Fibroblast of skin of left biceps (primary cell): ENCODE data around the gene RAP1GAP2.
A peak's percentile ranks its signal among the peaks of the same experiment; 100 is the strongest.
"Not testable (repeated sequence)": the region's sequence is repeated elsewhere in the genome, so short reads cannot be mapped to it uniquely, and the experiment has no call there.

ENCODE experiments used
- DNase-seq, 2 experiments: peaks; one replicate each; pipeline ENCODE4 v3.0.0-alpha.2; 2013; ENCODE audit warnings: low read depth in 2 of 2

RAP1GAP2 gene

DNA sequence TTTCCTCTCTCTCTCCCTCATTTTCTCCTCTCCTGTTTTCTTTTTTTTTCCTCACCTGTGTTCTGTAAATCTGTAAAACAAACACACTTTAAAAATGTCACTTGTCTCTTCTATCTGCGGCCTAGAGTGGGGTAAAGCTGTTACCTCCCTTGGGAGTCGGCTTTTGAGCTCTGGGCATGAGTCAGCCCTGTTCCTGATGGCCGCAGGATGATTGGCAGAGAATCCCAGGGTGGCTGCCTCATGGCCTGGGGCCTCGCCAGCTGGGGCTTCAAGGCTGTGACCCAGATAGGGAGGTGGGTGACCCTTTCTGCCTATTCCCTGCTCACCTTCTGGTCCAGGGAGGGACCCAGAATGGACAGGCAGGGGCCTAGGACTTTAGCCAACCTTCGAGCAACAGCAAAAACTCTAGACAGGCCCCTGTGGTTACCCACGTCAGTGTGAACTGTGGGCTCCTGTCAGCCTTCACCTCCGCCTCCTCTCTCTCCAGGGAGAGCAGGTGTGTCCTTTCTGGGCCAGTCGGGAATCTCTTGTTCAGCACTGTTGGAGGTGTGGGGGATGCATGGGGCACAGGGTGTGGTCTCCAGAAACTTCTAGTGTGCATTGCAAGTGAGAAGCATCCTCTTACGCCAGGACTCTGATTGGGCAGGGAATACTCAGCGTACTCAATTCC lies 87.4 kb downstream of the RAP1GAP2 start:
- no peak for DNase-seq

DNA sequence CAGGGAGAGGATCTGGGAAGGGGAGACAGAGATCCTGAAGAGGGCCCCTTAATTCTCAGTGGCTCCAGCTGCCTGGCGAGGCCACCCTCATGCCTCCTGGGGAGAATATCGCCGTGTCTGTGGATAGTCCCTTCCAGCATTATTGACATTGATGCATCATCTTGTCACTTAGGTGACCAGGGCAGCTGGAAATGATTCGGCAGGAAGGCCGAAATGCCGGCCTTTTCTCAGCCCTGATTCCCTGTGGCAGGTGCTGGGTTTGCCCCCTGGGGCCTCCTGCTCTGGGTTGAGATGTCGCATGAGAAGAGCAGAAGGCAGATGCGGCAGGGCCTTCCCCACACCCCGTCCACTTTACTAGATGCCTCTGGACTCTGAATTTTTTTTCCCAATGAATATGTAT lies 89.5 kb downstream of the RAP1GAP2 start:
- no peak for DNase-seq

DNA sequence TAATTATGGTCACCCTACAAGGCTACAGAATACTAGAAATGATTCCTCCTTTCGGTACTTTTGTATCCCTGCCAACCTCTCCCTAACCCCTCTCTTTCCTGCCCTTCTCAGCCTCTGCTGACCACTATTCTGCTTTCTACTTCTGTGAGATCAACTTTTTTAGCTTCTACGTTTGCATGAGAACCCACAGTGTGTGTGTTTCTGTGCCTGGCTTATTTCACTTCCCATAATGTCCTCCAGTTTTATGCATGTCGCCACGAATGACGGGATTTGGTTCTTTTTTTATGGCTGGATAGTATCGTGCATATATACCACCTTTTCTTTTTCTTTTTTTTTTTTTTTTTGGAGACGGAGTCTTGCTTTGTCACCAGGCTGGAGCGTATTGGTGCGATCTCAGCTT lies 92.1 kb downstream of the RAP1GAP2 start:
- no peak for DNase-seq

DNA sequence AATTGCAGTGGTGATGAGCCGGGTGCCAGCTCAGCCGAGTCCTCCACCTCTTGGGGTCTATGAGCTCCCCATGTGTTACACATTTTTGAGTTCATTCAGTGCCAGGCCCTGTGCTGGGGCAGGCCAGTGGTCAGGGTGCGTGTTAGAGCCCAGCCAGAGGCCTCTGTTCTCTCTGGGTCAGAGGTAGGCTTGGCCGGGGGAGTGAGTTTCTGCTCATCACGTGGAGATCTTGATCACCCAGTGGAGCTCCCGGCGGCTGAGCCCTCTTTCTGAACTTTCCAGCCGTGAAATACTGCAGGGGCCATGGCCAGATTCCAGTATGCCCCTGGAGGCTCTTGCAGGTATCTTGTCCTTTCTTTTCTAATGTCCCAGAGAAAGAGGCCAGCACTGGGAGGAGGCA lies 93.0 kb downstream of the RAP1GAP2 start:
- DNase-seq, result no peak

DNA sequence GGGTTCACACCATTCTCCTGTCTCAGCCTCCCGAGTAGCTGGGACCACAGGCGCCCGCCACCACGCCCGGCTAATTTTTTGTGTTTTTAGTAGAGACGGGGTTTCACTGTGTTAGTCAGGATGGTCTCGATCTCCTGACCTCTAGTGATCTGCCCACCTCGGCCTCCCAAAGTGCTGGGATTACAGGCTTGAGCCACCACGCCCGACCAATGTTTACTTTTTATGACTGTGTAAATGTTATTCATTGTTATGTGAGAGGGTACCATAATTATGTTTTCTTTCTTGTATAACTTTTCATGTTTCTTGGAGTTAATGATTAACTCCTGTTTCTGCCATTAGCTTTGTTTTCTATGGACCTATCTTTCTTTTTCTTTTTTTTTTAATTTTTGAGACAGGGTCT lies 94.5 kb downstream of the RAP1GAP2 start:
- DNase-seq, result not testable (repeated sequence)

DNA sequence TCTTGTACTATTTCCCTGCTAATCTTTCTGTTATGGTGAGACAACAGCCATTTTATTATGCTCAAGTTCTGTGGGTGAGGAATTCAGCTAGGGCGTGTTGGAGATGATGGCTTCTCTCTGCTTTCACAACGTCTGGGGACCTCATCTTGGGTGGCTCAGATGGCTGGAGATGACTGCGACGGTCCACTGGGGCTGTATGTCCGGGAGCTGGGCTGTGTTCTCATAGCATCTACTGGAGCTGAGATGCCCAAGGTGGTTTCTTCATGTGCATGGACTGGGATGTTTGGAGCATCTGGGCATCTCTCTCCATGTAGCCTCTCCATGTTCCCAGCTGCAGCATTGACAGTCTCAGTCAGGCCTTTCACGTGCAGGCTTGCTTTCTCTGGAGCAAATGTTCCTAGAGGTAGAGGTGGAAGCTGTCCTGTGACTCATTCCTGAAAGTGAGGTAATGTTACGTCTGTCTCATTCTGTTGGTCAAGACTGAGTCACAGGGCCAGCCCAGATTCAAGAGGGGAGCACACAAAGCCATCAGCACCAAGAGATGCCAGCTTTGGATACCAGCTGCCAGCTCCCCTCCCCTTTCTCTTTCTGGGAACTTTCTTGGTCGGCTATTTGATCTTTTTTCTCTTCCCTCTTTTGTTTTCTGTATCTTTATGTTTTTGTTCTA lies 96.2 kb downstream of the RAP1GAP2 start:
- peak; percentile 4 to 5 for DNase-seq

DNA sequence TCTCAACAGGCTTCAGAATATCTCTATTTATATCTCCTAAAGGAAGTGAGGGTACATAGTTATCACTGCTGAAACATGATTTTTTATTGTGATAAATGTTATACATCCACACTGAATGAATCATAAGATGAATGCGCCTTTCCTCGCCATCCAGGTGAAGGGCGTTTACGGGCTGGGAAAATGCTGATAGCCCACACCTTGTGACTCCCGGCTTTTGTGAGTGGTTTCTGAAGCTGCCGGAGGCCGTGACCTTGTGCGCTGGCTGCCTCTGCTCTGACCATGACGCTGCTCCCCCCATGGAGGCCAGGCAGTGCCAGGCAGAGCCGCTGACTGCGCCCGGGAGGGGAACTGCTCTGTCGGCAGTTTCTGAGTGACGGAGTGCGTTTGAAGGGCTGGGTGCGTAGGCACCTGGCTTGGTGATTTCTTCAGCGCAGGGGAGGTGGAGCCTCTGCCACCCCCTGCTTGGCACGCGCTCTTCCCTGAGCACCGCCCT lies 97.2 kb downstream of the RAP1GAP2 start:
- no peak for DNase-seq

DNA sequence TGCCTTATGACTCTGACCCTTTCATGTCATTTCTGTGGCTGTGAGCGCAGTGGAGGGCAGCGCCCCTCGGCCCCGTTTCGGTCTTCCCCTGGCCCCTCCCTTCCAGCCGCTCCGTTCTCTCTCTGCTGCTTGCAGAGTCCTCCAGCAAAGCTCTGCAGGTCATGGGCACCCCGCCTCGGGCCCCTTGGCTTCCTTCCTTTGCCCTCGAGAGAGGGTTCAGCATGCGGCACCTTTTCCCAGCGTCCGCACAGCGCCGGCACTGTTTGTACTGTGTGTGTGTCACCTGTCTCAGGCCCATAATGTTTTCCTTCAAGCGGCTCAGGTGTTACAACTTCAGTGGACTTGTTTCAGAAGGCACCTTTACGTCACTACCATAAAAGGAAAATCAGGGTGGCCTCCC lies 98.5 kb downstream of the RAP1GAP2 start:
- DNase-seq, result no peak

DNA sequence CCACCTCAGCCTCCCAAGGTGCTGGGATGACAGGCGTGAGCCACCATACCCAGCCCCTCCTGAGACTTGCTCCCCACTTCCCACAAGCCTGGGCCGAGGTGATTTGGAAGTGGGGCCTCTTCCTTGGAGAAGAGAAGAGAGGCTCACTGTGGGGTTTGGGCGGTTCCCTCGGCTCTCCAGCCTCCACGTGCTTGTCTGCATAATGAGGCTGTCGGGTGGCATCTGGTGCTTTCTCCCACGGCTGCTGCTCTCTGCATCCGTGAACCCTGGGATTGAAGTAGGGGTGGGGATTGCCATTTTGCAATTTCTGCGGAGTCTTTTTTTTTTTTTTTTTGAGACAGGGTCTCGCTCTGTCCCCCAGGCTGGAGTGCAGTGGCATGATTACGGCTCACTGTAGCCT lies 101.4 kb downstream of the RAP1GAP2 start:
- no peak for DNase-seq

DNA sequence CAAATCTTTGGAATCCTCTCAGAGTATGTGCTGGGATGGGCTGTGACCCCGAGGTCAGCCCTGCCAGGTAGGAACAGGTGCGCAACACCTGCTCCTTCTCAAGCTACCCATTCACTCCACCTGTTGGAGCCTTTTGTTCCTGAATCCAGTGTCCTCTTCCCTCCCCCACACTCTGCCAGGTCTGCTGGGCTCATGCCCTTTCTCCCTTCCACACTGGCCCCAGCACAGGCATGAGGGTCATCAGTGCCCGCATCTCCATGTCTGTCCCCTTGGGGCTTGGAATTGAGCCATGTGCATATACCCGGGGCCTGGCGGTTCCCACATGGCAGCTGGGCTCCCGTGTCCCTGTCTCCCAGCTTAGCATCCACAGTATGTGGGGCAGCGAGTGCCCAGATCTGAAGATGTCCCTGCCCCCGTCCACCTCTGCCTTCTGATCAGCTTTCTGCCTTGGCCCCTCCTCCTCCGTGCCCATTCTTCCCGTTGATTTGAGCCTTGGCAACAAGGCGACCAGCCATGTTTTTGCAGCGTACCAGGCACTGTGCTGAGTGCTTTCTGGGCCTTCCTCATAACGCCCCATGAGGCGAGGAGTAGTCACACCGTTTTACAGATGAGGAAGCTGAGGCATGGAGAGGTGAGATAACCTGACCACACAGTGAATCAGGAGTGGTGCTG lies 102.2 kb downstream of the RAP1GAP2 start:
- DNase-seq, result no peak

DNA sequence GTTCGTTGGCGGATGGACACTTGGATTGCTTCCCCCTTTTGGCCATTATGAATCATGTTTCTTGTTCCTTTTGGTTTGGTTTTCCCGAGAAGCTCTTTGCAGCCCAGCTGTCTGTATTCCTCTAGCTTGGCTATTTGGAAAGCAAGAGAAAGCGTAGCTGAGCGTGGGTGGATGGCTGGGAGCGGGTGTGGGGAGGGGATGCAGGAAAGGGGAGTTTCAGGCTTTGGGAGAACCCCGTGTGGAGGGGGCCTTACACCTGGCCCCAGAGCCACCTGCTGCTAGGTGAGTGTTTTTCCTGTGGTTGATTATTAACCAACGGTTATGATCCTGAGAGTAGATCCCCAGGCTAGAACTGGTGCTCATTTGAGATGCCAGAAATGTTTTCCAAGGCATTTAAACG lies 103.7 kb downstream of the RAP1GAP2 start:
- no peak for DNase-seq

DNA sequence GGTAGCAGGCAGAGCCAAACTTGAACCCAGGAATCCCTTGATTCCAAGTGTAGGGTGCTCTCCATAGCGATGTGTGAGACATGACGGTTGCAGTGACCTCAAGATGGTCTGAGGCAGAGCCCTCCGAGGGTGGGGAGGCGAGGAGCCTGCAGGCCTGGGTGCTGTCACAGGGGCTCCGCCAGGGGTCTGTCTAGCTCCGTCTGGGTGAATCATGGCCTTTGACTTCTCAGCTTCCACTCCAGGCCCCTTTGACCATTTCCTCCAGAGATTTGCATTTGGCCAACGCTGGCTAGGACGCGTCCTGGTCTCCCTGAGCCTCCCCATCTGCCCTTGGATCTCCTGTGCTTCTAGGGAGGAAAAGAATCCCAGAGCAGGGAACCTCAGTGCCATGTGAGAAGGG lies 104.6 kb downstream of the RAP1GAP2 start:
- DNase-seq, result no peak

DNA sequence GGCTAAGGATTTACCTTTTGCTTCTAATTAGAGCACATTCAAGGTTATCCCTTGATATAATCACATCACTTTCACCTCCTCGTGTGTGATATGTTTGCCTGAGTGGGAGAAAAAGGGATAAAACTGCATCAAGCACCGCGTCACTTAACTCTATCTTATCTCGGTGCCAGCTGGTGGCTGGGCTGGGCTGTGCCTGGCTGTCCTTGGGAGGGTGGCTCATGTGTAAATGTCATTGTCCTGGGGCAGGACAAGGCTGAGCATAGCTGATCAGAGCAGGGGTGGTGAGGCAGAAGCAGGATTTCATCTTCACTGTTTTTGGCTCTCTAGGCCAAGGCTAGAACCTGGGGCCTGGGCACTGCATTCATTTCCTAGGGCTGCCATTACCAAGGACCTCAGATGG lies 105.3 kb downstream of the RAP1GAP2 start:
- DNase-seq, result no peak

DNA sequence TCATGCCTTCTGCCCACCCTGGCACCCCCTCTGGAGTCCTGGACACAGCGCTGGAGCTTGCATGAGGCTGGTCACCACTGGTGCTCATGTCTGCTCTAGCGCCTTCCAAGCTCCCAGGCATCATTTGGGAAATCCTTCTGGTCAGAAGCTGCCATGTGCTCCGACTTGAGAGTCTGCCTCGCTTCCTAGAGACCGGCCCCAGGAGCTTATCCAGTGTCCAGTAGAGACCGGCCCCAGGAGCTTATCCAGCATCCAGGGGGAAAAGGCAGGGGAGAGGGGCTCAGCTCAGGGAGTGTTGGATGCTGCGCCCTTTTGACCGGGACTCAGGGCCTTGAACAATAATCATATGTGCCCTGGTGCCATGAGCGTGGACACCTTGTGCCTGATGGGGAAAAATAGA lies 106.3 kb downstream of the RAP1GAP2 start:
- no peak for DNase-seq

DNA sequence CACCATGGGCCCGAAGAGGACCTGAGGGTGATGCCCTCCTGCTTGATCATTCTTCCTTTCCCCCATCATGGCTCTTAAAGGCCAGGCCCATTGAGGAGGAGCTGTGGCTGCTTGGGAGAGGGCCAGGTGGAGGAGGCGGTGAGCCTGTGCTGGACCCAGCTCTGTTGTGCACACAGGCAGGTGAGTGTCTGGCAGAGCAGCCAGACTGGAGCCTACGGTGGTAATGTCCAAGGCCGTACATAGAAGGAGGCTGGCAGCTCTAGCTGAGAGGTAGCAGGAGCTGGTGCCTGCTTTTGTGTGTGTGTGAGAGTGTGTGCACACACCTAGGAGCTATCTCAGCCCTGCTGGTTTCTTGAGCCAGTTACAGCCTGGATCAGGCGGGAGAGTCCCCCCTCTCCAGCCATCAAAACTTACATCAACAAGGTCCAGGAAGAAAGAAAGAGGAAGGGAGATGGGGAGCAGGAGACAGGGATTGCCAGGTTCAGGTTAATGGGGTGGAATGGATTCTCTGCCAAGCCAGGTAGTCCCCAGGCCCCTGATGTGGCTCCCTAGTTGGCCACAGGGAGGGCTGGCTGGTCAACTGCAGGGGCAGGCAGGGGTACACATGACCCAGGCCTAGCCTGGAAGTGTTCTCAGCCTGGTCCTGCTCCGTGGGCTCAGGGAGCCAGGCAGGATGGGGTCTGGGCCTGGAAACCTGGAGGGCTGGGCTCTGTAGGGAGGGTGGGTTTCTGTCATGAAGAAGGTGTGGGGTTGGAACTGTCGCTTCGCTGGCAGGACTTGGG lies 107.1 kb downstream of the RAP1GAP2 start:
- no peak for DNase-seq

DNA sequence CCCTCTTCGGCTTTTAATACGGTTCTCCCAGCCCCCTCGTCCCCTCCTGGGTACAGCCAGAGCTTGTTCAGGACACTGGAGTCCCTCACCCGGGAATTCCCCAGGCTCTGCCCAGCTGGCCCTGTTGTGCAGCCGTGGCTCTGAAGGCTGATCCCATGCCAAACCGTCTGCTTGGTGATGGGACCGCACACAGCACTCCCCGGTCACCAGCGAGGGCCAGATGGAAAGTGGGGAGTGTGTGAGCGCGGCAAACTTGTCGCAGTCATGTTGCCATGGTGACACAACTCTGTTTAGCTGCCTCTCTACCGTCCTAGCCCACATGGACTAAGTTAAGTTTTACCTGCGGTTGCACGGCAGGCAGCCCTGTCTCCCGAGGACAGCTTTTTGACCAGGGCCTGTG lies 107.9 kb downstream of the RAP1GAP2 start:
- no peak for DNase-seq

DNA sequence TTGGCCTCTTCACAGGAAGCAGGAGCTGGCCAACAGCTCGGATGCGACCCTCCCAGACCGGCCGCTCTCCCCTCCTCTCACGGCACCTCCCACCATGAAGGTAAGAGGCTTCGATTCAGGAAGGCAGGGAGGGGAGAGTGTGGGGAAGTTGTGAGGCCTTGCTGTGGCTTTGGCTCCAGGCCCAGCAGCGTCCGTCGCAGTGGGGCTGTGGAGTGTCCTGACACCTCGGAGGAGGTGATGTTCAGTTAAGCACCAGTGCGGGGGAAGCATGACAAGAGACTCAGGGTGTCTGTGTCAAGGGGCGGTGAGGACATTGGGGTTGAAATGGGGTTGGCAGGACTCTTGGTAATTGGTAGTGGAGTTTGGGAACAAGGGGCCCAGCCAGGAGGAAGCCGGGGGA lies 109.0 kb downstream of the RAP1GAP2 start:
- DNase-seq, result no peak

DNA sequence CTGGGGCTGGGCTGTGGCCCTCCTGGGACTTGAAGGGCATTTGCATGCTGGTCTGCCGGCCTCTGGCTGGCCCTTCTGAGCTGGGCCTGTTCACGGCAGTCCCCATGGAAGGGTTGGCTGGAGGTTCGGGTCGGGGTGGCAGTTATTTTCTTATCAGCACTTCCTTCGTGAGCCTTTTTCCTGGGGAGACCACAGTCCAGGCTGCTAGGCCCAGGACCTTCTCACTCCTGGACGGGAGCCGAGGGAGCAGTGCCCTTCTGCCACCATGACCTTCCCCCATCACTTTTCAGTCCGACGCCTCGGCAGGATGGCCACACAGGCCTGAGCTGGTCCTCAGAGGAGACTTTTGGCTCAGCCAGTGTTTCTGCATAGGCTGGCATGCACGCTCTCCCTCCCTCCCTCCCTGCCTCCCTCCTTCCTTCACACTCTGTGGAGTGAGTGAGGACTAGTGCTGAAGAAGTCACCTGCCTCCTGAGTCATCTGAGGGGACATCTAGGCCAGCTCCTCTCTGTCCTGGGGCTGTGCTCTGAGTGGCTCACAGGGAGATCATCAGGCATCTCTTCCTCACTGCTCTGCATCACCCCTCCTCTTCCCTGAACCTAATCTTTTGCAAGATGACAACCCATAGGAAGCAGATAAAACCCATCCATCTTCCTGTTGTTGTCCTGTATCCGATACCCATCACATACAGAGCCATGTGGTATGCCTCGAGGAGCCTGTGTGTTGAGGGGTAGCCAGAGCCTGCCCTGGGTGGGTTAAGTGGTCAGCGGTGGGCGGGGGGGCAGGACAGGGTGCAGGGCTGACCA lies 109.7 kb downstream of the RAP1GAP2 start:
- no peak for DNase-seq

DNA sequence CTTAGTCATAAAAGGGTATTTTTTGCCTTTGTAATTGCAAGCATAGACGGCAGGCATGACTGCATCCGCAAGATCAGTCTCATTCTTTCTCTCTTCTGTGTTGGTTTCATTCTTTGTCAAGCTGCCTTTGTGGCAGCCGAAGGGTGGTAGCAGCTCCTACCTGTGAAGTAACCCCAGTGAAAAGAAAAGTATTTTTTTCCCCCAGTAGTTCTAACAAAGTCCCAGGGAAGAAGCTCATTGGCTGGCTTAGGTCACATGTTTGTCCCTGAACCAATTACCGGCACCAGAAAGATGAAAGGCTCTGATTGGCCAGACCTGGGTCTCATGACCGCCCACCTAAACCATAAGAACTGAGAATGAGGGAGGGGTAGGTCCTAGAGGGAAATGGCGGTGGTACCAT lies 110.7 kb downstream of the RAP1GAP2 start:
- no peak for DNase-seq

DNA sequence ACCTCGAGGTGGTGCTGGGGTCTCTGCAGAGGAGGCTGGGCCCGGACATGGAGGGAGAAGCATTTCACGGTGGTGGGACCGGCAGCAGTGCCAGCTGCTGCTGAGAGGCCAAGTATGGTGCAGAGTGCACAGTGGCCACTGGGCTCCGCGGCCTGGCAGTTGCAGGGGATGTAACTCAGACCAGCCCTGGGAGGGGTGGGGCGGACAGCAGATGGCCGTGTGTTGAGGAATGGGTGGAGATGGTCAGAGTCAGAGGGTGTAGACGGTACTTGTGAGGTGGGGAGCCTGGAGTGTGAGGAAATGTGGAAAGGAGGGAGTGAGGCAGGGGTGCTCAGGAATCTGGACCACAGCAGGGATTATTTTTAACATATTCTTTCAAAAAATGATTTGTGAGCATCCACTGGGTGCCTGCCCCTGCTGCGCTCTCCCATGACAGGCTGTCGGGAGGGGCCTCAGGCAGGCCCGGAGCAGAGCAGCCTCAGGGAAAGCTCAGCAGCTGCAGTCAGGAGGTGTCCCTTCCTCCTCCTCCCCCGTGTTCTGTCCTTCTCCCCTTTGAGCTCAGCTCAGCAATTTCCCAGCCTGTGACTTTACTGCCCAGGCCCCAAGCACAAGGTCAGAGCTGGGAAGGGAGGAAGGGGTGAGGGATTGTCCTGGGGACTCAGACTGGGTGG lies 113.1 kb downstream of the RAP1GAP2 start:
- no peak for DNase-seq

DNA sequence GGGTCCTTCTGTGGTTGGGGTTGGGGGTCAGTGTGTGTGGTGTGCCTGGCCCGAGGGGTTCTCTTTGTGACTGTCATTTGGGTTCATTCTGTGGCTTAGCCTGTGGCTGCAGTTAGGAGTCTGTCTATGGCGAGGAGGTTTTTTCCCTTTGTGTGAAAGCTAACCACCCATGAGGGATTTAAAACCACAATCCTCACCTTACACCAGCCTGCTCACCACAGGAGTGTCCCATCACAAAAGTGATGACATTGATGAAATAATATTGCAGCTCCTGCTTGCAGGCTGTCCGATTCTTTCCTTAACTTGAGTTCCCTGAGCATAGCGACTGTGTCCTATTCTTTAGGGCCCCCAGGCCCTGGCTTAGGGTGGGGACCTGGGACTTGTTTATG lies 113.6 kb downstream of the RAP1GAP2 start:
- no peak for DNase-seq
